ENCODE data around the gene ALPG. TPM values are rescaled to one million over a fixed set of nuclear protein-coding genes. Genes with fewer than 3 reads are reported as not detected.
"Not testable (repeated sequence)": the region's sequence is repeated elsewhere in the genome, so short reads cannot be mapped to it uniquely, and the experiment has no call there.

Gene ALPG
- total RNA-seq, 4 donors from 2014 or later, result not detected

GRCh38 chr2:232382331-232383225 is 24.1 kb upstream of the ALPG start:
- no peak for TF ChIP-seq CTCF (IDR thresholded peaks at IDR 0.05)
- no peak for DNase-seq (ENCODE audit: low spot score)
- no peak for ATAC-seq (ENCODE audit: low FRiP score)

- no peak for ATAC-seq (ENCODE audit: low FRiP score)
- no peak for TF ChIP-seq CTCF (IDR thresholded peaks at IDR 0.05)
- no peak for DNase-seq (ENCODE audit: low spot score)
Observed at GRCh38 chr2:232384466-232384865, 22.2 kb upstream of the ALPG start.

GRCh38 chr2:232385058-232385457 is 21.6 kb upstream of the ALPG start:
- DNase-seq (ENCODE audit: low spot score); ATAC-seq (ENCODE audit: low FRiP score): not testable (repeated sequence)

- ATAC-seq (ENCODE audit: low FRiP score) (no peak), DNase-seq (ENCODE audit: low spot score) (no peak)
- no peak for TF ChIP-seq CTCF (IDR thresholded peaks at IDR 0.05)
Observed at GRCh38 chr2:232385660-232386489, 20.8 kb upstream of the ALPG start.

GRCh38 chr2:232386490-232386739 is 20.2 kb upstream of the ALPG start:
- TF ChIP-seq CTCF (IDR thresholded peaks at IDR 0.05), result no peak

GRCh38 chr2:232386740-232387450 is 19.7 kb upstream of the ALPG start:
- DNase-seq (ENCODE audit: low spot score) (no peak), ATAC-seq (ENCODE audit: low FRiP score) (no peak)
- no peak for TF ChIP-seq CTCF (IDR thresholded peaks at IDR 0.05)

More at GRCh38 chr2:232386490-232386739, 20.2 kb upstream of the ALPG start:
- DNase-seq (ENCODE audit: low spot score), result no peak
- ATAC-seq (ENCODE audit: low FRiP score), result no peak

Measured in omental fat pad (tissue), 4 donors.